Right lobe of liver (tissue), 6 donors: Measurements from ENCODE around the gene ADGRD1. TPM values are rescaled to one million over a fixed set of nuclear protein-coding genes. Genes with fewer than 3 reads are reported as not detected.
A peak's percentile ranks its signal among the peaks of the same experiment; 100 is the strongest.

Experiments
- ATAC-seq, 4 donors: fragments of 200-7000 bp; cut with Tn5 transposase; one replicate each; pipeline ENCODE4 v1.9.1; 2020; ENCODE audit warnings: mild to moderate bottlenecking in 4 of 4, moderate library complexity in 4 of 4
- DNase-seq, 3 donors: peaks; one replicate each; pipeline ENCODE4 v3.0.0-alpha.2; 2020
- H3K27ac ChIP-seq, 3 donors: fragments of 200-600 bp; one replicate each; pipeline ENCODE4 v1.8.0; 2022
- H3K27me3 ChIP-seq, 2 donors: fragments of 200-600 bp; one replicate each; pipeline ENCODE4 v1.8.0; 2022
- H3K36me3 ChIP-seq, 4 donors: fragments of 200-600 bp; sonication (generic) in 1 of 4; one replicate each; pipeline versions ENCODE4 v1.5.1 to v1.8.0; 2017 to 2022; ENCODE audit warnings: control low read depth in 1 of 4
- H3K4me1 ChIP-seq, 4 donors: fragments of 200-600 bp; sonication (generic) in 1 of 4; one replicate each; pipeline versions ENCODE4 v1.5.1 to v1.8.0; 2017 to 2022; ENCODE audit warnings: control low read depth in 1 of 4
- H3K4me3 ChIP-seq, 3 donors: fragments of 200-600 bp; one replicate each; pipeline ENCODE4 v1.8.0; 2022
- H3K9me3 ChIP-seq, 4 donors: fragments of 200-600 bp; sonication (generic) in 1 of 4; one replicate each; pipeline versions ENCODE4 v1.5.1 to v1.8.0; 2017 to 2022; ENCODE audit warnings: control low read depth in 1 of 4
- POLR2A ChIP-seq: fragments of 450-650 bp; IDR thresholded peaks from one replicate; pipeline ENCODE4 v1.6.1; 2017; ENCODE audit warnings: antibody characterized with exemption, mild to moderate bottlenecking
- WGBS: methylation state at CpG from one replicate; pipeline ENCODE4 v1.1.6; 2018; ENCODE audit warnings: low coverage, low lambda C conversion rate; ENCODE audit not compliant: insufficient coverage; ENCODE audit errors: missing lambda C conversion rate; 5-methylcytosine and 5-hydroxymethylcytosine counted together
- intact Hi-C, 2 donors: fragments of 100-400 bp; cut with DNase I; formaldehyde crosslinking; loops; one replicate each; pipeline versions ENCODE4 v1.11.2 to v1.14.1; 2022
- total RNA-seq, 6 experiments: library from RNA; depleted of rRNA in 2 of 6; stranded (reverse); fragments of >200 nt in 2 of 6; fragmentation: NEBNext Ultra II Directional in 3 of 6; extraction: Animal tissue kit (Norgen Biotek cat#: 25700) in 3 of 6; gene quantifications; one replicate each; pipeline versions ENCODE4 v1.1.0 to v1.2.4, GENCODE V29; 2016 to 2023
- TF ChIP-seq, protein P1 (sequence below), 4 donors: fragments of 200-600 bp in 3 of 4; fragments of 450-650 bp in 1 of 4; IDR thresholded peaks; one replicate each; pipeline versions ENCODE4 v1.5.1 to v1.8.0; 2016 to 2022; ENCODE audit warnings: antibody characterized with exemption in 4 of 4, mild to moderate bottlenecking in 2 of 4
- donor health status: DM: no; HTN: yes; CAD: no.
- donor health status: DM: no; HTN: no; CAD: no.
- donor health status: DM: no; HTN: no; CAD: no.
- donor health status: DM: no; HTN: yes; CAD: no.
- donor health status: DM: no; HTN: yes; CAD: no.

ADGRD1 gene
- total RNA-seq, 6 experiments from 2014 or later, result 4.7 to 17.0 (median 10.9) TPM

DNA sequence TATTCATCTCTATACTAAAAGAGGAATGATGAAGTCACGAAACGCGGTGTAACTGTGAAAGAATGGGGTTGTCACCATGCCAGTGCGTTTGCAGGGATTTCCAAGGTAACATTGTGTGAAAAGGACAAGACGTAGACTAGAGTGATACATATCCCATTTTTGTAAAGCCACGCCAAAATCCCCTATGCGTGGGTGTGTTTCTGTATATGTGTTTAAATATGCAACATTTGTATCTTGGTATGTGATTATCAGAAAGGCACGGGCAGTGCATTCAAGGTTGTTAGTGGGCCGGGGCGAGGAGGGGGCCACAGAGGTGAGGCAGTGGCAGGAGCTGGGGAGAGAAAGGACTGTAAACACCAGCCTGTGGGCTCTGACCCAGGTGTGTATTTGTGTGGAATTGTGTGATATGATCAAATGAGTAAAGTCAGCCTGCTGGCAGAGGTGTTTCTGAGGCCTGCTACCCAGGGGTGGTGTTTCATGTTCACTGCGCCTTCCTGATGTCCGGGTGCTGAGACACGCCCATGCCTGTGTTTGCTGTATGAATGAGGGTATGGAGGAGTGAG, 137.8 kb downstream of the ADGRD1 start:
- H3K27me3 ChIP-seq, result no peaks in the 10 kb centered on the region
- DNase-seq, result peak in 2 of 3 donors; percentile 13 to 22
- no peaks in the 10 kb centered on the region for H3K9me3 ChIP-seq
- 70% methylated on average over 12 of the region's 13 CpGs for WGBS
- H3K4me3 ChIP-seq, result no peak overlapping the region
- no peaks in the 10 kb centered on the region for H3K36me3 ChIP-seq
- TF ChIP-seq, protein P1, sequence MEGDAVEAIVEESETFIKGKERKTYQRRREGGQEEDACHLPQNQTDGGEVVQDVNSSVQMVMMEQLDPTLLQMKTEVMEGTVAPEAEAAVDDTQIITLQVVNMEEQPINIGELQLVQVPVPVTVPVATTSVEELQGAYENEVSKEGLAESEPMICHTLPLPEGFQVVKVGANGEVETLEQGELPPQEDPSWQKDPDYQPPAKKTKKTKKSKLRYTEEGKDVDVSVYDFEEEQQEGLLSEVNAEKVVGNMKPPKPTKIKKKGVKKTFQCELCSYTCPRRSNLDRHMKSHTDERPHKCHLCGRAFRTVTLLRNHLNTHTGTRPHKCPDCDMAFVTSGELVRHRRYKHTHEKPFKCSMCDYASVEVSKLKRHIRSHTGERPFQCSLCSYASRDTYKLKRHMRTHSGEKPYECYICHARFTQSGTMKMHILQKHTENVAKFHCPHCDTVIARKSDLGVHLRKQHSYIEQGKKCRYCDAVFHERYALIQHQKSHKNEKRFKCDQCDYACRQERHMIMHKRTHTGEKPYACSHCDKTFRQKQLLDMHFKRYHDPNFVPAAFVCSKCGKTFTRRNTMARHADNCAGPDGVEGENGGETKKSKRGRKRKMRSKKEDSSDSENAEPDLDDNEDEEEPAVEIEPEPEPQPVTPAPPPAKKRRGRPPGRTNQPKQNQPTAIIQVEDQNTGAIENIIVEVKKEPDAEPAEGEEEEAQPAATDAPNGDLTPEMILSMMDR (IDR thresholded peaks at IDR 0.05), result no peak
- no peak for TF ChIP-seq POLR2A
- intact Hi-C loops, result no loop called here
- no peak for ATAC-seq
- no peaks in the 10 kb centered on the region for H3K4me1 ChIP-seq
- H3K27ac ChIP-seq, result no peak overlapping the region

DNA sequence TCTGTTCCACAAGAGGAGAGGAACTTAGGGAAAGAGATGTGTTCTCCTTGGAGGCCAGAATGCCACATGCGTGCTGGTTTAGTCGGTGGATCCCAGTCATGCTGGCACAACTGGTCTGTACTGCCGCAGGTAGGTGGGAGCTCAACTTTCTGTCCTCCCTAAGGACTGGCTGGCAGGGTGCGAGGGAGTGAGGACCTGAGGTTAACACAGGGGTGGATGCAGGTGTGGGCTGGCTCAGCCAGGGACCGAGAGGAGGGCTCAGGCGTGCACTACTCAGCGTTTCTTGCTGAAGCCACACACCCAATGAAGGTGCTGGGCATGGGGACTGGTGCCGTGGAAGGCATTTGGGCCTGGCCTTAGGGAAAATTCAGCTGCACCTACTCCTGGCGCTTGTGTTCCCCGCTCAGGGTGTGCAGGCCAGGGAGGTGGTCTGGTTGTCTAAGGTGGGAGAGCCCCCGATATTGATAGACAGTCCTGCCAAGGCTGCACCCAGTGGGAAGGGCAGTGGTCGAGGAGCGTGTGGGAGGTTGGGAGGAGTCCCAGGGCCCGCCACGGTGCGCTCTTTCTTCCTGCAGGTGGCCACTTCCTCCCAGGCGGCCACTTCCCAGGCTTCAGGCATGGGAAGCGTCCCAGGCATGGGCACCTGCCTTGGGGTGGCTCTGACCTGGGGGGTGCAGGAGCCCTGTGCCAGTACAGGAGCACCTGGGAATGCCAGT, 138.4 kb downstream of the ADGRD1 start:
- 60% methylated on average over 4 of the region's 18 CpGs for WGBS
- intact Hi-C loops, result no loop called here
- no peak for ATAC-seq

DNA sequence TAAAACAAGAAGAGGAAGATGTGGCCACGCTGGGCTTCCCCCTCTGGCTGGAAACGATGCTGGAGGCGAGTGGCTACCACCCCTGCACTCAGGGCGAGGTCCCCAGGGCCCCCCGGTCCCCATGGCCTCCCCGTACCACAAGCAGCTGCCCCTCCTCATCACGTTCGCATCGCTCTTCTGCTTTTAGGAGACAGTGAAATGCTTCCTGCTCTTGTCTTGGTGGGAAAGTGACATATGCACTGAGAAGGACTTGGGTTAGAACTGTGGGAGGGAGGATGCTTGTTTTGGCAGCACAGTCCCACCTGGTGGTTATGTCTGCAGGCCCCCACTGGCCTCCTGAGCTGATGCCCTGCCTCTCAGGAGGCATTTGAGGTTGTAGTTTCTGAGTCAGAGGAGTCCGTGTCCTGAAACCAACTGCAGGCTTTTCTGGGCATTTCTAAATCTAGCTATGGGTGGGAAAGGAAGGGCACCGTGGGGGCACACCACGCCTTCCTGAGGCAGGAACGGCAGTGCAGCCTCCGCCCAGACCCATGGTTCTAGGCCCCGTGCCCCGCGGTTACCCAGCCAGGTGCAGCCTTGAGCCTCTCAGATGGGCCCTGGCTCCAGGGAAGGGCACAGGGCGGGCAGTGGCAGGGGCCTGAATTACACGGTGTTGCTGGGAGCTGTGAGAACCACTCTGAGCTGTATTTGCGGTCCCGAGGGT, 139.3 kb downstream of the ADGRD1 start:
- Histone ChIP-seq H3K36me3 (no peaks in the 10 kb centered on the region), H3K9me3 (no peaks in the 10 kb centered on the region), H3K27ac (no peak overlapping the region), H3K4me1 (no peaks in the 10 kb centered on the region), H3K4me3 (no peak overlapping the region), H3K27me3 (no peaks in the 10 kb centered on the region)
- TF ChIP-seq POLR2A, result no peak
- TF ChIP-seq, protein P1 (IDR thresholded peaks at IDR 0.05), result no peak
- intact Hi-C loops, result no loop called here
- 70% methylated on average over 9 of the region's 21 CpGs for WGBS
- no peak for ATAC-seq
- DNase-seq, result peak in 2 of 3 donors; percentile 36 to 42

More for the DNA sequence above, 138.4 kb downstream of the ADGRD1 start:
- no peaks in the 10 kb centered on the region for H3K27me3 ChIP-seq
- H3K4me3 ChIP-seq, result no peak overlapping the region
- peak in 2 of 3 donors; percentile 36 to 40 for DNase-seq
- no peaks in the 10 kb centered on the region for H3K4me1 ChIP-seq
- no peaks in the 10 kb centered on the region for H3K9me3 ChIP-seq
- H3K27ac ChIP-seq, result no peak overlapping the region
- H3K36me3 ChIP-seq, result no peaks in the 10 kb centered on the region
- TF ChIP-seq, protein P1 (IDR thresholded peaks at IDR 0.05), result no peak
- no peak for TF ChIP-seq POLR2A

DNA sequence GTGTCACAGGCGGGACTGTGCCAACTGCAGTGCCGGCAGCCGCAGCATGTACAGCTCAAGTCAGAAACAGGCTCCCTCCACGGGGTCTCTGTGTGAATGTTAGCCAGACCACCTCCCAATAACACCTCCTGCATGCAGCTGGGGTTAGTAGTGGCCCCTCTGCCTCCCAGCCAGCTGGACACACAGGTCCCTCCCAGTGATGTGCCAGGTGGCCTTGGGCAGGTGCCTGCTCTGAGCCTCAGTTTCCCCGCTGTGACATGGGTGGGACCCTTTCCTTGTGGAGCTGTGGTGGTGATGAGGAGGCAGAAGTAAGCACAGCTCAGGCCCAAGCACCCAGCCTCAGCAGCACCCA, 139.9 kb downstream of the ADGRD1 start:
- H3K27ac ChIP-seq, result no peak overlapping the region
- no CpG with 5 or more reads among the region's 5 CpGs for WGBS
- no peaks in the 10 kb centered on the region for H3K36me3 ChIP-seq
- no peaks in the 10 kb centered on the region for H3K27me3 ChIP-seq
- DNase-seq, result peak in 1 of 3 donors; percentile 42
- TF ChIP-seq, protein P1 (IDR thresholded peaks at IDR 0.05), result no peak
- TF ChIP-seq POLR2A, result no peak
- no peak overlapping the region for H3K4me3 ChIP-seq
- no peak for ATAC-seq
- no peaks in the 10 kb centered on the region for H3K9me3 ChIP-seq
- intact Hi-C loops, result no loop called here
- H3K4me1 ChIP-seq, result no peaks in the 10 kb centered on the region
